CD4-positive, alpha-beta T cell (primary cell): ENCODE results near the gene GNAT1. TPM values are rescaled to one million over a fixed set of nuclear protein-coding genes. Genes with fewer than 3 reads are reported as not detected.

Source experiments
- ATAC-seq: fragments of 200-7000 bp; cut with Tn5 transposase; one replicate; pipeline ENCODE4 v1.10.0; 2022; ENCODE audit warnings: mild to moderate bottlenecking; ENCODE audit not compliant: poor library complexity
- CTCF ChIA-PET: fragments of 350-600 bp; sonication (Branson Sonifier 250); formaldehyde crosslinking; loops from one replicate; lab custom pipeline; 2021; ENCODE audit warnings: antibody characterized with exemption, inconsistent platforms; lab: Charles Lee
- POLR2A ChIA-PET: fragments of 350-600 bp; sonication (Branson Sonifier 250); formaldehyde crosslinking; loops from one replicate; lab custom pipeline; 2021; ENCODE audit warnings: antibody characterized with exemption, inconsistent platforms; lab: Charles Lee
- DNase-seq, 14 experiments: peaks; one replicate each; pipeline ENCODE4 v3.0.0-alpha.2; 2013 to 2020; ENCODE audit warnings: mixed read lengths in 2 of 14
- H3K27ac ChIP-seq, 2 donors: one replicate each; pipeline versions ENCODE4 v1.5.1 to v1.7.0; 2013; ENCODE audit warnings: low read length in 2 of 2, low read depth in 1 of 2, mild to moderate bottlenecking in 1 of 2
- H3K27me3 ChIP-seq, 2 experiments: 1 replicate in 1 of 2; 2 replicates in 1 of 2; pipeline versions ENCODE4 v1.6.1 to v1.7.0; 2013; ENCODE audit warnings: low read length in 2 of 2, control low read depth in 1 of 2, mild to moderate bottlenecking in 1 of 2, moderate library complexity in 1 of 2; ENCODE audit not compliant: insufficient read depth in 2 of 2, control insufficient read depth in 1 of 2
- H3K36me3 ChIP-seq: one replicate; pipeline ENCODE4 v1.6.1; 2013; ENCODE audit warnings: low read length, control low read depth; ENCODE audit not compliant: insufficient read depth
- H3K4me1 ChIP-seq: one replicate; pipeline ENCODE4 v1.6.1; 2013; ENCODE audit warnings: low read length, control low read depth; ENCODE audit not compliant: insufficient read depth
- H3K4me3 ChIP-seq: one replicate; pipeline ENCODE4 v1.5.1; 2013; ENCODE audit warnings: mild to moderate bottlenecking, low read length, moderate library complexity
- H3K9me3 ChIP-seq, 2 experiments: 1 replicate in 1 of 2; 2 replicates in 1 of 2; pipeline versions ENCODE4 v1.6.1 to v1.7.0; 2013; ENCODE audit warnings: low read length in 2 of 2, mild to moderate bottlenecking in 2 of 2, control low read depth in 1 of 2, moderate library complexity in 1 of 2; ENCODE audit not compliant: control insufficient read depth in 1 of 2, insufficient read depth in 1 of 2
- H3K27ac Mint-ChIP-seq: one replicate; pipeline ENCODE4 v1.8.0; 2020; ENCODE audit warnings: mixed read lengths
- H3K27me3 Mint-ChIP-seq: one replicate; pipeline ENCODE4 v1.8.0; 2021; ENCODE audit warnings: mixed read lengths
- H3K36me3 Mint-ChIP-seq: one replicate; pipeline ENCODE4 v1.8.0; 2021; ENCODE audit warnings: low read depth, mixed read lengths
- H3K4me1 Mint-ChIP-seq: one replicate; pipeline ENCODE4 v1.8.0; 2021; ENCODE audit warnings: low read depth, mixed read lengths
- H3K4me3 Mint-ChIP-seq: one replicate; pipeline ENCODE4 v1.8.0; 2020; ENCODE audit warnings: mild to moderate bottlenecking, mixed read lengths
- H3K9me3 Mint-ChIP-seq: one replicate; pipeline ENCODE4 v1.8.0; 2020; ENCODE audit warnings: mixed read lengths
- CTCF ChIP-seq: fragments of 200-600 bp; IDR thresholded peaks from one replicate; pipeline ENCODE4 v1.8.0; 2022; ENCODE audit warnings: antibody characterized with exemption, mild to moderate bottlenecking
- intact Hi-C, 2 experiments: fragments of 100-400 bp; cut with DNase I in 1 of 2; cut with micrococcal nuclease in 1 of 2; formaldehyde crosslinking; loops; one replicate each; pipeline versions ENCODE4 v1.15.1 to v1.9.0; 2023 to 2025; cut with DNase I, micrococcal nuclease
- total RNA-seq, 174 experiments: library from RNA in 2 of 174; stranded (reverse) in 2 of 174; gene quantifications; one replicate each; pipeline ENCODE4 v1.2.3 and lab custom pipeline; 2021 to 2026

Gene GNAT1
- total RNA-seq, 2 experiments from 2014 or later: 0.11 to 0.28 TPM

GRCh38 chr3:50194128-50194902 lies 2.9 kb downstream of the GNAT1 start:
- ChIA-PET CTCF (interaction anchor here (0.8 to 4.3 kb wide), 23 partner anchors 9 to 156 kb away, joined by 3 to 82 read pairs (median 4); partner anchors contain the start of genes CYB561D2, GNAI2, HYAL3 and NAA80), POLR2A (interaction anchor here (0.9 to 2.7 kb wide), 11 partner anchors 11 to 171 kb away, joined by 3 to 32 read pairs (median 4); partner anchors contain the start of genes GNAI2, HYAL3, IFRD2 and NAA80)
- peak; percentile 80 for TF ChIP-seq CTCF
- Histone ChIP-seq H3K27ac (no peak overlapping the region), H3K36me3 (no peaks in the 10 kb centered on the region), H3K4me1 (peaks cover 27% of the 10 kb centered on the region), H3K4me3 (peak overlapping the region; percentile 24), H3K9me3 (peaks cover 0 to 11% of the 10 kb centered on the region in 2 experiments), H3K27me3 (peaks cover 13 to 17% of the 10 kb centered on the region in 2 experiments)
- no peaks in the 10 kb centered on the region for H3K9me3 Mint-ChIP-seq
- peak overlapping the region; percentile 67 for H3K27ac Mint-ChIP-seq
- H3K4me3 Mint-ChIP-seq: peak overlapping the region; percentile 27
- peaks cover 15% of the 10 kb centered on the region for H3K4me1 Mint-ChIP-seq
- ATAC-seq (peak; percentile 88), DNase-seq (peak; percentile 75 to 94 (median 85))
- H3K36me3 Mint-ChIP-seq: no peaks in the 10 kb centered on the region
- intact Hi-C loops: loop anchor here (1.0 to 5.0 kb wide), 4 partner anchors 32 to 128 kb away; partner anchors contain the start of gene HYAL2 (in 1 of the 2)
- H3K27me3 Mint-ChIP-seq: peaks cover 26% of the 10 kb centered on the region

- ATAC-seq (peak; percentile 77), DNase-seq (peak in 9 of 14 experiments; percentile 18 to 59 (median 36))
- Histone ChIP-seq H3K4me1 (peaks cover 27% of the 10 kb centered on the region), H3K27me3 (peaks cover 13 to 17% of the 10 kb centered on the region in 2 experiments), H3K36me3 (no peaks in the 10 kb centered on the region), H3K27ac (no peak overlapping the region), H3K9me3 (peaks cover 0 to 11% of the 10 kb centered on the region in 2 experiments), H3K4me3 (peak overlapping the region; percentile 24)
- H3K27me3 Mint-ChIP-seq: peaks cover 26% of the 10 kb centered on the region
- H3K4me3 Mint-ChIP-seq: peak overlapping the region; percentile 27
- TF ChIP-seq CTCF: no peak
- POLR2A ChIA-PET: interaction anchor here (0.9 to 2.7 kb wide), 11 partner anchors 10 to 171 kb away, joined by 3 to 32 read pairs (median 4); partner anchors contain the start of genes GNAI2, HYAL3, IFRD2 and NAA80
- CTCF ChIA-PET: interaction anchor here (0.8 to 4.3 kb wide), 23 partner anchors 9 to 156 kb away, joined by 3 to 82 read pairs (median 4); partner anchors contain the start of genes CYB561D2, GNAI2, HYAL3 and NAA80
- no peaks in the 10 kb centered on the region for H3K36me3 Mint-ChIP-seq
- intact Hi-C loops: loop anchor here (1.0 to 5.0 kb wide), 4 partner anchors 31 to 127 kb away; partner anchors contain the start of gene HYAL2 (in 1 of the 2)
- no peaks in the 10 kb centered on the region for H3K9me3 Mint-ChIP-seq
- H3K4me1 Mint-ChIP-seq: peaks cover 15% of the 10 kb centered on the region
- H3K27ac Mint-ChIP-seq: peak overlapping the region; percentile 67
Observed at GRCh38 chr3:50194903-50195500, 3.6 kb downstream of the GNAT1 start.
